Endothelial cell of umbilical vein (primary cell): ENCODE results near the gene MYH8. TPM values are rescaled to one million over a fixed set of nuclear protein-coding genes. Genes with fewer than 3 reads are reported as not detected.

Source experiments
- BruUV-seq: library from RNA; stranded (reverse); fragments of 400-500 nt; replicated peaks from 2 replicates; lab custom pipeline; 2021; lab: Mats Ljungman, UMichigan
- CTCF ChIA-PET: fragments of 300-600, 350-600 bp; sonication (Branson Sonifier 250); formaldehyde crosslinking; loops from one replicate; lab custom pipeline; 2021; ENCODE audit warnings: antibody characterized with exemption, inconsistent platforms; lab: Charles Lee
- POLR2A ChIA-PET: fragments of 300-600, 350-600 bp; sonication (Branson Sonifier 250); formaldehyde crosslinking; loops from one replicate; lab custom pipeline; 2021; ENCODE audit warnings: antibody characterized with exemption, inconsistent platforms; lab: Charles Lee
- DNase-seq: peaks from one replicate; pipeline ENCODE4 v3.0.0-alpha.2; 2011; ENCODE audit warnings: low read depth, low spot score
- FAIRE-seq: peaks from 2 replicates; lab custom pipeline; 2011; peaks lifted over from hg19 to GRCh38; lab: Jason Lieb, UNC
- H2AFZ ChIP-seq: 2 replicates; pipeline ENCODE4 v1.6.0; 2012; ENCODE audit warnings: low read depth, low read length, control low read depth, inconsistent platforms
- H3K27ac ChIP-seq: 2 replicates; pipeline ENCODE4 v1.5.1; 2011; ENCODE audit warnings: low read depth, mild to moderate bottlenecking, control low read depth, low read length, moderate library complexity; ENCODE audit not compliant: insufficient read depth
- H3K27me3 ChIP-seq, 2 experiments: 2 replicates each; pipeline versions ENCODE4 v1.6.0 to v1.6.1; 2011; ENCODE audit warnings: low read length in 2 of 2, mixed read lengths in 1 of 2; ENCODE audit not compliant: control insufficient read depth in 2 of 2, insufficient read depth in 2 of 2
- H3K36me3 ChIP-seq, 2 experiments: 2 replicates in 1 of 2; 3 replicates in 1 of 2; pipeline ENCODE4 v1.5.1; 2011; ENCODE audit warnings: low read length in 2 of 2, mild to moderate bottlenecking in 1 of 2, moderate library complexity in 1 of 2; ENCODE audit not compliant: control insufficient read depth in 2 of 2, insufficient read depth in 2 of 2; ENCODE audit errors: extremely low read depth in 1 of 2
- H3K4me1 ChIP-seq: 3 replicates; pipeline ENCODE4 v1.5.1; 2011; ENCODE audit warnings: mild to moderate bottlenecking, low read length; ENCODE audit not compliant: control insufficient read depth, insufficient read depth; ENCODE audit errors: extremely low read depth
- H3K4me2 ChIP-seq: 2 replicates; pipeline ENCODE4 v1.6.1; 2011; ENCODE audit warnings: low read length, control low read depth, mixed read lengths; ENCODE audit not compliant: insufficient read depth
- H3K4me3 ChIP-seq, 3 experiments: fragments of 200-600 bp in 1 of 3; sonication (generic), shearing (Covaris generic) in 1 of 3; replicated peaks in 1 of 3; 2 replicates each; pipeline ENCODE4 v1.5.1; 2011 to 2016; ENCODE audit warnings: control low read depth in 3 of 3, low read length in 3 of 3, mild to moderate bottlenecking in 2 of 3, inconsistent platforms in 1 of 3, low read depth in 1 of 3, moderate library complexity in 1 of 3; ENCODE audit not compliant: insufficient read depth in 1 of 3
- H3K79me2 ChIP-seq: 2 replicates; pipeline ENCODE4 v1.6.0; 2012; ENCODE audit warnings: low read length, inconsistent platforms; ENCODE audit not compliant: control insufficient read depth, insufficient read depth
- H3K9ac ChIP-seq: replicated peaks from 2 replicates; pipeline ENCODE3; 2011; ENCODE audit warnings: low read length, control low read depth; ENCODE audit not compliant: insufficient read depth; ENCODE audit errors: extremely low read depth
- H3K9me1 ChIP-seq: replicated peaks from 3 replicates; pipeline ENCODE4 v1.6.0; 2011; ENCODE audit warnings: mild to moderate bottlenecking, low read length; ENCODE audit not compliant: control insufficient read depth, insufficient read depth; ENCODE audit errors: extremely low read depth
- H3K9me3 ChIP-seq: replicated peaks from 2 replicates; pipeline ENCODE4 v1.5.1; 2012; ENCODE audit warnings: low read length, inconsistent platforms; ENCODE audit not compliant: control insufficient read depth, insufficient read depth
- H4K20me1 ChIP-seq: replicated peaks from 2 replicates; pipeline ENCODE3; 2011; ENCODE audit warnings: mild to moderate bottlenecking, low read length; ENCODE audit not compliant: control insufficient read depth, insufficient read depth; ENCODE audit errors: extremely low read depth
- EZH2 ChIP-seq: IDR thresholded peaks from 2 replicates; pipeline ENCODE4 v1.6.1; 2012; ENCODE audit warnings: borderline replicate concordance, low read depth, mild to moderate bottlenecking, moderate library complexity, low read length, inconsistent platforms; ENCODE audit not compliant: severe bottlenecking
- FOS ChIP-seq: IDR thresholded peaks from 2 replicates; pipeline ENCODE4 v1.6.1; 2011; ENCODE audit warnings: mild to moderate bottlenecking, low read length, moderate library complexity, borderline replicate concordance; ENCODE audit not compliant: insufficient read depth
- GATA2 ChIP-seq: IDR thresholded peaks from 2 replicates; pipeline ENCODE4 v1.7.0; 2011; ENCODE audit warnings: low read depth, mild to moderate bottlenecking, moderate library complexity, mixed read lengths, low read length; ENCODE audit not compliant: insufficient read length, insufficient read depth
- JUN ChIP-seq: IDR thresholded peaks from 2 replicates; pipeline ENCODE4 v1.6.1; 2011; ENCODE audit warnings: borderline replicate concordance, low read depth; ENCODE audit not compliant: insufficient read length, insufficient read depth
- MYC ChIP-seq: IDR thresholded peaks from one replicate; pipeline ENCODE4 v1.6.1; 2011; ENCODE audit warnings: mild to moderate bottlenecking, low read depth, low read length
- POLR2A ChIP-seq: IDR thresholded peaks from 2 replicates; pipeline ENCODE4 v1.6.1; 2012; ENCODE audit warnings: low read depth, mild to moderate bottlenecking, control low read depth, low read length
- POLR2AphosphoS5 ChIP-seq: IDR thresholded peaks from 2 replicates; pipeline ENCODE4 v1.6.1; 2012; ENCODE audit warnings: low read depth, mild to moderate bottlenecking, control low read depth, low read length, moderate library complexity; ENCODE audit not compliant: insufficient read depth
- dilution Hi-C: fragments of 300-500 bp; cut with MboI; formaldehyde crosslinking; loops from one replicate; pipeline ENCODE4 v1.15.0; 2019; ENCODE audit warnings: low sequenced_read_pairs; ENCODE audit not compliant: extremely low pct_ligation_motif_present
- intact Hi-C: fragments of 100-400 bp; cut with micrococcal nuclease; formaldehyde crosslinking; loops from one replicate; pipeline ENCODE4 v1.10.0; 2022
- polyA plus RNA-seq, 4 experiments: library from polyadenylated mRNA; depleted of rRNA in 3 of 4; stranded (reverse) in 3 of 4; unstranded in 1 of 4; fragments of >200 nt; gene quantifications; 2 replicates each; pipeline versions ENCODE4 v1.2.1 to v1.2.3, GENCODE V29; 2011 to 2012; ENCODE audit warnings: missing spikeins in 1 of 4
- total RNA-seq: library from RNA; stranded (reverse); gene quantifications from 2 replicates; pipeline ENCODE4 v1.2.3, GENCODE V29; 2021
- TF ChIP-seq, protein P1 (sequence below): IDR thresholded peaks from 2 replicates; pipeline ENCODE4 v1.6.1; 2011; ENCODE audit not compliant: insufficient read depth, insufficient read length
- TF ChIP-seq, protein P2 (sequence below), 2 donors: IDR thresholded peaks; 1 replicate in 1 of 2; 2 replicates in 1 of 2; pipeline ENCODE4 v1.5.1; 2011; ENCODE audit warnings: low read length in 2 of 2, mild to moderate bottlenecking in 2 of 2, moderate library complexity in 2 of 2, control low read depth in 1 of 2, inconsistent platforms in 1 of 2, low read depth in 1 of 2; ENCODE audit not compliant: insufficient read depth in 1 of 2; ENCODE audit errors: extremely low read depth in 1 of 2

The MYH8 gene
- total and polyA plus RNA-seq, 2 donors (not counting 3 experiments of a cell fraction or from before 2014, with no cell fraction given) = not detected

DNA sequence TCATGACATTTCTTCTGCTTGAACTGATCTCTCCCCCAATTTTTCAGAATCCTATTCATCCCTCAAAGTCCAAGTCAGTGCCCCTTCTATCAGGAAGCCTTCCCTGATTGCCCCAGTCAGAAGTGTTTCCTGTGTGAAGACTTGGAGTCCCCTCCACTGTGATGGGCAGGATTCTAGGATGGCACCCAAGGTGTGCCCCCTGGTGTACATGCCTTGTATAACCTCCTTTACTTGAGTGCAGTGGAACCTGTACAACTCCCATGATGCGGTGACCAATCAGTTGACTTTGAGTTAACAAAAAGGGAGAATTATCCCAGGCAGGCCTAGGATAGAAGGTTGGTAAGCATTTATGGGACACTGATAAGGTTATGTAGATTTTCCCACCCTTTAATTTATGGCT is 72.3 kb downstream of the MYH8 start:
- Histone ChIP-seq H3K9me3 (peaks cover 2% of the 10 kb centered on the region), H3K4me2 (no peak overlapping the region), H2AFZ (no peak overlapping the region), H3K9ac (no peak overlapping the region), H3K4me3 (no peak overlapping the region), H3K27ac (no peak overlapping the region), H3K4me1 (no peaks in the 10 kb centered on the region), H3K79me2 (no peaks in the 10 kb centered on the region), H4K20me1 (no peaks in the 10 kb centered on the region), H3K27me3 (no peaks in the 10 kb centered on the region), H3K36me3 (no peaks in the 10 kb centered on the region), H3K9me1 (no peaks in the 10 kb centered on the region)
- TF ChIP-seq, protein P1, sequence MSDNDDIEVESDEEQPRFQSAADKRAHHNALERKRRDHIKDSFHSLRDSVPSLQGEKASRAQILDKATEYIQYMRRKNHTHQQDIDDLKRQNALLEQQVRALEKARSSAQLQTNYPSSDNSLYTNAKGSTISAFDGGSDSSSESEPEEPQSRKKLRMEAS = no peak
- TF ChIP-seq POLR2AphosphoS5 (no peak), JUN (no peak), GATA2 (no peak), FOS (no peak), POLR2A (no peak), MYC (no peak), EZH2 (no peak)
- TF ChIP-seq, protein P2, sequence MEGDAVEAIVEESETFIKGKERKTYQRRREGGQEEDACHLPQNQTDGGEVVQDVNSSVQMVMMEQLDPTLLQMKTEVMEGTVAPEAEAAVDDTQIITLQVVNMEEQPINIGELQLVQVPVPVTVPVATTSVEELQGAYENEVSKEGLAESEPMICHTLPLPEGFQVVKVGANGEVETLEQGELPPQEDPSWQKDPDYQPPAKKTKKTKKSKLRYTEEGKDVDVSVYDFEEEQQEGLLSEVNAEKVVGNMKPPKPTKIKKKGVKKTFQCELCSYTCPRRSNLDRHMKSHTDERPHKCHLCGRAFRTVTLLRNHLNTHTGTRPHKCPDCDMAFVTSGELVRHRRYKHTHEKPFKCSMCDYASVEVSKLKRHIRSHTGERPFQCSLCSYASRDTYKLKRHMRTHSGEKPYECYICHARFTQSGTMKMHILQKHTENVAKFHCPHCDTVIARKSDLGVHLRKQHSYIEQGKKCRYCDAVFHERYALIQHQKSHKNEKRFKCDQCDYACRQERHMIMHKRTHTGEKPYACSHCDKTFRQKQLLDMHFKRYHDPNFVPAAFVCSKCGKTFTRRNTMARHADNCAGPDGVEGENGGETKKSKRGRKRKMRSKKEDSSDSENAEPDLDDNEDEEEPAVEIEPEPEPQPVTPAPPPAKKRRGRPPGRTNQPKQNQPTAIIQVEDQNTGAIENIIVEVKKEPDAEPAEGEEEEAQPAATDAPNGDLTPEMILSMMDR (IDR thresholded peaks at IDR 0.05; ENCODE audit: extremely low read depth in 1 of 2, insufficient read depth in 1 of 2, low read depth in 1 of 2, low read length in 2 of 2) = no peak
- DNase-seq (no peak), FAIRE-seq (no peak)
- ChIA-PET POLR2A (no interaction called here), CTCF (no interaction called here)
- intact Hi-C loops (no loop called here), dilution Hi-C loops (no loop called here)
- no TSS peak for BruUV-seq
